Panc1 (cell line): ENCODE data around the gene THSD7A. TPM values are rescaled to one million over a fixed set of nuclear protein-coding genes. Genes with fewer than 3 reads are reported as not detected.
A peak's percentile ranks its signal among the peaks of the same experiment; 100 is the strongest.

Experiments
- ATAC-seq: fragments of 200-7000 bp; cut with Tn5 transposase; 2 replicates; pipeline ENCODE4 v1.9.1; 2020; ENCODE audit warnings: mild to moderate bottlenecking, moderate library complexity
- BruUV-seq: library from RNA; stranded (reverse); fragments of 400-500 nt; replicated peaks from 2 replicates; lab custom pipeline; 2021; lab: Mats Ljungman, UMichigan
- CTCF ChIA-PET: fragments of 300-600 bp; sonication (Branson Sonifier 250); formaldehyde crosslinking; loops from one replicate; lab custom pipeline; 2022; ENCODE audit warnings: antibody characterized with exemption; lab: Charles Lee
- POLR2A ChIA-PET: fragments of 300-600 bp; sonication (Branson Sonifier 250); formaldehyde crosslinking; loops from one replicate; lab custom pipeline; 2022; ENCODE audit warnings: antibody characterized with exemption; lab: Charles Lee
- DNase-seq: peaks from one replicate; pipeline ENCODE4 v3.0.0-alpha.2; 2010; ENCODE audit warnings: low read depth, low spot score
- H3K27ac ChIP-seq: 2 replicates; pipeline ENCODE4 v1.5.1; 2011; ENCODE audit warnings: mild to moderate bottlenecking, low read length, inconsistent platforms
- H3K27me3 ChIP-seq: fragments of 200-500 bp; sonication (Bioruptor generic); 2 replicates; pipeline ENCODE4 v1.6.0; 2014; ENCODE audit warnings: low read length, inconsistent platforms; ENCODE audit not compliant: control insufficient read depth, insufficient read depth
- H3K36me3 ChIP-seq: fragments of 200-500 bp; sonication (Bioruptor generic); 2 replicates; pipeline ENCODE4 v1.5.1; 2014; ENCODE audit warnings: inconsistent platforms, mild to moderate bottlenecking, low read length, moderate library complexity; ENCODE audit not compliant: control insufficient read depth, insufficient read depth
- H3K4me1 ChIP-seq: 2 replicates; pipeline ENCODE4 v1.5.1; 2011; ENCODE audit warnings: inconsistent platforms, mild to moderate bottlenecking, low read length, moderate library complexity; ENCODE audit not compliant: control insufficient read depth, insufficient read depth
- H3K4me3 ChIP-seq, 2 experiments: 2 replicates each; pipeline ENCODE4 v1.5.1; 2011 to 2012; ENCODE audit warnings: low read depth in 2 of 2, low read length in 2 of 2, mild to moderate bottlenecking in 2 of 2, inconsistent platforms in 1 of 2, moderate library complexity in 1 of 2
- H3K9me3 ChIP-seq: fragments of 200-500 bp; sonication (Bioruptor generic); 2 replicates; pipeline ENCODE4 v1.5.1; 2014; ENCODE audit warnings: low read depth, mild to moderate bottlenecking, inconsistent platforms, low read length, moderate library complexity; ENCODE audit not compliant: control insufficient read depth, insufficient read depth
- POLR2AphosphoS5 ChIP-seq: IDR thresholded peaks from 2 replicates; pipeline ENCODE4 v1.6.1; 2012; ENCODE audit warnings: mild to moderate bottlenecking, low read depth, low read length, moderate library complexity
- SIN3A ChIP-seq: IDR thresholded peaks from 2 replicates; pipeline ENCODE4 v1.6.1; 2012; ENCODE audit warnings: low read depth, mild to moderate bottlenecking, low read length, moderate library complexity, borderline replicate concordance; ENCODE audit not compliant: insufficient read depth
- TCF7L2 ChIP-seq: IDR thresholded peaks from 2 replicates; pipeline ENCODE4 v1.6.1; 2011; ENCODE audit warnings: mild to moderate bottlenecking, low read depth, low read length, inconsistent platforms
- in situ Hi-C: cut with HindIII; loops from 2 replicates; pipeline ENCODE4 v1.10.0; 2016; ENCODE audit warnings: low sequenced_read_pairs, low pct_unique_long_range_greater_than_20kb
- intact Hi-C: fragments of 100-400 bp; cut with micrococcal nuclease; formaldehyde crosslinking; loops from one replicate; pipeline ENCODE4 v1.10.0; 2022; ENCODE audit not compliant: unreplicated experiment
- total RNA-seq: library from RNA; stranded (reverse); gene quantifications from one replicate; pipeline ENCODE4 v1.2.1, GENCODE V29; 2021; ENCODE audit not compliant: unreplicated experiment
- TF ChIP-seq, protein P1 (sequence below), 2 experiments: IDR thresholded peaks; 2 replicates each; pipeline ENCODE4 v1.6.1; 2011 to 2012; ENCODE audit warnings: low read depth in 2 of 2, control low read depth in 1 of 2, low read length in 1 of 2, mild to moderate bottlenecking in 1 of 2, moderate library complexity in 1 of 2; ENCODE audit not compliant: insufficient read depth in 1 of 2
- TF ChIP-seq, protein P2 (sequence below): fragments of 450-650 bp; IDR thresholded peaks from 2 replicates; pipeline ENCODE4 v1.5.1; 2017; ENCODE audit warnings: mild to moderate bottlenecking

THSD7A gene
- total RNA-seq, 1 experiment from 2014 or later, result 38.6 TPM

DNA sequence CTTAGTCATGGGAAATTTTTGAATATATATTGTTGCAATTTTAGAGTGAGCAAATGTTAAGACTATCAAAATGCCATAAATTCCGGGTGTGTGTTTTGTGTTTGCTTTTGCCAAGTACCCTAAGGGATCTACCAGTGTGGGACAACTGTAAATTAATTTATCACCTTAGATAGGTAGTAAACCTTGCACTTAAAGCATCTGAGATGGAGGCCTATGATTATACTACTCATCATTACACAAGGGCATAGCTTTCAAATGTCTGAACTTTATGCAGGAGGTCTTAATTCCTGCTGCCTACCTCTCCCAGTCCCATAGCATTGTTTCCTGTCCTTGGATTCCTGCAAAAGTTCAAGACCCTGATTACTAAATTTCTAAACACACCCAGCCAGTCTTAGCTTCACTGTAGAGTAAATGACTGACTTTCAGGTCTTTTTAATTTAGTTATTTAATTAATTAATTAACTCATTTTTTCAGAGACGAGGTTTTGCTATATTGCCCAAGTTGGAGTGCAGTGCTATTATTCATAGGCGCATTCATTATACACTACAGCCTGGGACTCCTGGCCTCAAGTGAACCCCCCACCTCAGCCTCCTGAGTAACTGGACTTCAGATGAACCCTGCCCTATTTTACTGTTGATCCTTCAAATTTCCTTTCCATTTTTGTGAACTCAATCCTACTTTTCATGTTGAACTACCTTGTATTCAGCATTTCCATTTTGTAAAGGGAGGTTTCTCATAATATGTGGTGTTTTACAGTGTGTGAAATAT, 47.0 kb downstream of the THSD7A start:
- Histone ChIP-seq H3K36me3 (no peaks in the 10 kb centered on the region), H3K27me3 (no peaks in the 10 kb centered on the region), H3K4me3 (no peak overlapping the region), H3K27ac (peak overlapping the region; percentile 91), H3K4me1 (peaks cover 46% of the 10 kb centered on the region), H3K9me3 (peaks cover 8% of the 10 kb centered on the region; the same call in 1 of the 2 replicates)
- in situ Hi-C loops (no loop called here), intact Hi-C loops (no loop called here)
- POLR2A ChIA-PET, result no interaction called here
- ATAC-seq (peak; percentile 64), DNase-seq (no peak)
- BruUV-seq, result TSS peak; percentile 35
- TF ChIP-seq, protein P1, sequence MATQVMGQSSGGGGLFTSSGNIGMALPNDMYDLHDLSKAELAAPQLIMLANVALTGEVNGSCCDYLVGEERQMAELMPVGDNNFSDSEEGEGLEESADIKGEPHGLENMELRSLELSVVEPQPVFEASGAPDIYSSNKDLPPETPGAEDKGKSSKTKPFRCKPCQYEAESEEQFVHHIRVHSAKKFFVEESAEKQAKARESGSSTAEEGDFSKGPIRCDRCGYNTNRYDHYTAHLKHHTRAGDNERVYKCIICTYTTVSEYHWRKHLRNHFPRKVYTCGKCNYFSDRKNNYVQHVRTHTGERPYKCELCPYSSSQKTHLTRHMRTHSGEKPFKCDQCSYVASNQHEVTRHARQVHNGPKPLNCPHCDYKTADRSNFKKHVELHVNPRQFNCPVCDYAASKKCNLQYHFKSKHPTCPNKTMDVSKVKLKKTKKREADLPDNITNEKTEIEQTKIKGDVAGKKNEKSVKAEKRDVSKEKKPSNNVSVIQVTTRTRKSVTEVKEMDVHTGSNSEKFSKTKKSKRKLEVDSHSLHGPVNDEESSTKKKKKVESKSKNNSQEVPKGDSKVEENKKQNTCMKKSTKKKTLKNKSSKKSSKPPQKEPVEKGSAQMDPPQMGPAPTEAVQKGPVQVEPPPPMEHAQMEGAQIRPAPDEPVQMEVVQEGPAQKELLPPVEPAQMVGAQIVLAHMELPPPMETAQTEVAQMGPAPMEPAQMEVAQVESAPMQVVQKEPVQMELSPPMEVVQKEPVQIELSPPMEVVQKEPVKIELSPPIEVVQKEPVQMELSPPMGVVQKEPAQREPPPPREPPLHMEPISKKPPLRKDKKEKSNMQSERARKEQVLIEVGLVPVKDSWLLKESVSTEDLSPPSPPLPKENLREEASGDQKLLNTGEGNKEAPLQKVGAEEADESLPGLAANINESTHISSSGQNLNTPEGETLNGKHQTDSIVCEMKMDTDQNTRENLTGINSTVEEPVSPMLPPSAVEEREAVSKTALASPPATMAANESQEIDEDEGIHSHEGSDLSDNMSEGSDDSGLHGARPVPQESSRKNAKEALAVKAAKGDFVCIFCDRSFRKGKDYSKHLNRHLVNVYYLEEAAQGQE (IDR thresholded peaks at IDR 0.05; ENCODE audit: insufficient read depth in 1 of 2, low read depth in 2 of 2, low read length in 1 of 2), result no peak
- TF ChIP-seq POLR2AphosphoS5 (peak; percentile 58; the same call in 1 of the 2 replicates), TCF7L2 (peak; percentile 47; the same call in 1 of the 2 replicates)
- CTCF ChIA-PET, result no interaction called here

DNA sequence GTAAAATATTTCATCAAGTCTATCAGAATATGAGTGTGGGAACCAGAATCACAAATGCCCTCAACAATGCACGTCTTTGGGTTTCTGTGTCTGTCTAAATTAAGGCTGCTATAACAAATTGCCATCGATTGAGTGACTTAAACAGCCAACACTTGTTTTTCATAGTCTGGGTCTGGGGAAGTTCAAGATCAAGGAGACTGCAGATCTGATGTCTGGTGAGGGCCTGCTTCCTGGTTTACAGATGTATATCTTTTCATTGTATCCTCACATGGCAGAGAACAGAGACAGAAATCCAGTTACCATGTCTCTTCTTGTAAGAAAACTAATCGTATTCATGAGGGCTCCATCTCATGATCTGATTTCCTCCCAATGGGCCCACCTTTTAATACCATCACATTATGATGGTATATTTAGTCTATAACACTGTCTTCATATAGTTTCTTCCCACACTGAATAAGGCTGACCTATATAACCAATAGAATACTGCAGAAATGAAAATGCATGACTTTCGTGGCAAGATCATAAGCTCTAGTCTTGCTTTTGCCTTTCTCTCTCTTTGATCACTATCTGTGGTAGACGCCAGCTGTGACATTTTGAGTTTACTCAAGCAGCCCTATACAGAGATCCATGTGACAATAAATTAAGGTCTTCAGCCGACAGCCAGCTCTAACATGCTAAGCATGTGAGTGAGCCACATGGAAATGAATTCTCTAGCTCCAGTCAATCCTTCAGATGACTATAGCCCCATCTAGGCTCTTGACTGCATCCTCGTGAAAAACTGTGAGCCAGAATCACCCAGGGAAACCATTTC, 51.9 kb downstream of the THSD7A start:
- no peak for ATAC-seq
- intact Hi-C loops, result no loop called here
- H3K27ac ChIP-seq, result peak overlapping the region; percentile 75
- TF ChIP-seq SIN3A (no peak), POLR2AphosphoS5 (no peak), TCF7L2 (no peak)
- no peak overlapping the region for H3K4me3 ChIP-seq
- ChIA-PET POLR2A (no interaction called here), CTCF (no interaction called here)
- BruUV-seq, result no TSS peak
- peaks cover 24% of the 10 kb centered on the region for H3K4me1 ChIP-seq
- H3K27me3 ChIP-seq, result no peaks in the 10 kb centered on the region
- no peaks in the 10 kb centered on the region for H3K36me3 ChIP-seq
- H3K9me3 ChIP-seq, result peaks cover 8% of the 10 kb centered on the region; the same call in 1 of the 2 replicates
- in situ Hi-C loops, result no loop called here
- no peak for DNase-seq

DNA sequence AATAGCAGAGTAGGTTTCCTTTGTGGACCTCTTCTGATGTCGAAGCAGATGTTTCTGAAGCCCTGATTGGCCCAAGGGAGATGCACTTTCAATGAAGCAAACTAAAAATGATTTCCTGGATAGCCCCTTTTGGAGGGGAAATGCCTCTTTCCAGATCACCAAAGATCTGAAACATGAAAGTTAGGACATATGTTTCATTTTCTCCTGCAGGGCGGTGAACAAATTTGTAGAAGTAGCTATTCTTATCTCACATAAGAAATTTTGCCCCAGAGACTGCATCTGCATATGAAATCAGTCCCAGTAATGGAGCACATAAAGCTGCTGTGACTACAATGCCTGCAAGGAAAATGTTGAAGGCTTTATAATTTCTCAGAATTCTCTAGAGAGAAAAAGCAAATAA, 56.0 kb downstream of the THSD7A start:
- Histone ChIP-seq H3K36me3 (no peaks in the 10 kb centered on the region), H3K27me3 (no peaks in the 10 kb centered on the region), H3K27ac (peak overlapping the region; percentile 68; the same call in 1 of the 2 replicates), H3K9me3 (0 out of 2 replicates have a peak, but pooled peaks cover 3% of the 10 kb centered on the region), H3K4me3 (no peak overlapping the region), H3K4me1 (peaks cover 3% of the 10 kb centered on the region; the same call in 1 of the 2 replicates)
- ChIA-PET CTCF (no interaction called here), POLR2A (no interaction called here)
- BruUV-seq, result TSS peak; percentile 5
- intact Hi-C loops, result no loop called here
- no peak for ATAC-seq
- TF ChIP-seq, protein P1 (IDR thresholded peaks at IDR 0.05; ENCODE audit: insufficient read depth in 1 of 2, low read depth in 2 of 2, low read length in 1 of 2), result no peak
- TF ChIP-seq SIN3A (no peak), TCF7L2 (no peak), POLR2AphosphoS5 (no peak)
- TF ChIP-seq, protein P2, sequence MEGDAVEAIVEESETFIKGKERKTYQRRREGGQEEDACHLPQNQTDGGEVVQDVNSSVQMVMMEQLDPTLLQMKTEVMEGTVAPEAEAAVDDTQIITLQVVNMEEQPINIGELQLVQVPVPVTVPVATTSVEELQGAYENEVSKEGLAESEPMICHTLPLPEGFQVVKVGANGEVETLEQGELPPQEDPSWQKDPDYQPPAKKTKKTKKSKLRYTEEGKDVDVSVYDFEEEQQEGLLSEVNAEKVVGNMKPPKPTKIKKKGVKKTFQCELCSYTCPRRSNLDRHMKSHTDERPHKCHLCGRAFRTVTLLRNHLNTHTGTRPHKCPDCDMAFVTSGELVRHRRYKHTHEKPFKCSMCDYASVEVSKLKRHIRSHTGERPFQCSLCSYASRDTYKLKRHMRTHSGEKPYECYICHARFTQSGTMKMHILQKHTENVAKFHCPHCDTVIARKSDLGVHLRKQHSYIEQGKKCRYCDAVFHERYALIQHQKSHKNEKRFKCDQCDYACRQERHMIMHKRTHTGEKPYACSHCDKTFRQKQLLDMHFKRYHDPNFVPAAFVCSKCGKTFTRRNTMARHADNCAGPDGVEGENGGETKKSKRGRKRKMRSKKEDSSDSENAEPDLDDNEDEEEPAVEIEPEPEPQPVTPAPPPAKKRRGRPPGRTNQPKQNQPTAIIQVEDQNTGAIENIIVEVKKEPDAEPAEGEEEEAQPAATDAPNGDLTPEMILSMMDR, result no peak
- in situ Hi-C loops, result no loop called here
- no peak for DNase-seq
